H1 (cell line): Measurements from ENCODE around the gene KRT9. TPM values are rescaled to one million over a fixed set of nuclear protein-coding genes. Genes with fewer than 3 reads are reported as not detected.
A peak's percentile ranks its signal among the peaks of the same experiment; 100 is the strongest.

Experiments used
- BACH1 ChIP-seq: IDR thresholded peaks from 2 replicates; pipeline ENCODE4 v1.6.1; 2012; ENCODE audit warnings: low read length, improper control_type of control experiment
- BRCA1 ChIP-seq: IDR thresholded peaks from 2 replicates; pipeline ENCODE4 v1.6.1; 2012; ENCODE audit warnings: low read depth, low read length, improper control_type of control experiment
- CEBPB ChIP-seq: IDR thresholded peaks from 2 replicates; pipeline ENCODE4 v1.6.1; 2012; ENCODE audit warnings: low read depth, low read length
- CHD2 ChIP-seq: IDR thresholded peaks from 2 replicates; pipeline ENCODE4 v1.6.1; 2012; ENCODE audit warnings: low read length, improper control_type of control experiment
- E2F6 ChIP-seq: IDR thresholded peaks from 2 replicates; pipeline ENCODE4 v1.6.1; 2012; ENCODE audit warnings: inconsistent platforms
- EGR1 ChIP-seq: IDR thresholded peaks from 2 replicates; pipeline ENCODE4 v1.6.1; 2011; ENCODE audit warnings: low read depth, low read length, borderline replicate concordance
- GTF2F1 ChIP-seq: IDR thresholded peaks from 2 replicates; pipeline ENCODE4 v1.6.1; 2012; ENCODE audit warnings: low read depth, low read length, improper control_type of control experiment, borderline replicate concordance
- HDAC6 ChIP-seq: IDR thresholded peaks from one replicate; pipeline ENCODE4 v1.7.1; 2012; ENCODE audit warnings: low read depth, mild to moderate bottlenecking, inconsistent platforms, low read length, moderate library complexity
- JUND ChIP-seq: IDR thresholded peaks from 2 replicates; pipeline ENCODE4 v1.6.1; 2011; ENCODE audit warnings: mild to moderate bottlenecking, improper control_type of control experiment, low read length
- KDM5A ChIP-seq: fragments of 200-600 bp; IDR thresholded peaks from 2 replicates; pipeline ENCODE4 v1.7.1; 2012; ENCODE audit warnings: mild to moderate bottlenecking, low read length, inconsistent platforms, mixed read lengths
- MAX ChIP-seq: IDR thresholded peaks from 2 replicates; pipeline ENCODE4 v1.6.1; 2012; ENCODE audit warnings: inconsistent platforms
- NANOG ChIP-seq: IDR thresholded peaks from 2 replicates; pipeline ENCODE4 v1.6.1; 2011; ENCODE audit warnings: low read length, low read depth, mild to moderate bottlenecking, inconsistent platforms; ENCODE audit not compliant: insufficient read depth, poor library complexity, severe bottlenecking
- NRF1 ChIP-seq: IDR thresholded peaks from 2 replicates; pipeline ENCODE4 v1.6.1; 2011; ENCODE audit warnings: mild to moderate bottlenecking, low read depth, low read length, improper control_type of control experiment
- POLR2A ChIP-seq, 2 experiments: IDR thresholded peaks; 1 replicate in 1 of 2; 2 replicates in 1 of 2; pipeline ENCODE4 v1.6.1; 2011; ENCODE audit warnings: low read depth in 2 of 2, low read length in 2 of 2, mild to moderate bottlenecking in 2 of 2; ENCODE audit errors: control extremely low read depth in 1 of 2
- RAD21 ChIP-seq, 2 experiments: IDR thresholded peaks in 1 of 2; conservative IDR thresholded peaks in 1 of 2; 2 replicates each; pipeline ENCODE4 v1.6.1; 2011; ENCODE audit warnings: low read depth in 2 of 2, low read length in 2 of 2, improper control_type of control experiment in 1 of 2, inconsistent platforms in 1 of 2, mild to moderate bottlenecking in 1 of 2, moderate library complexity in 1 of 2
- SP4 ChIP-seq: IDR thresholded peaks from 2 replicates; pipeline ENCODE4 v1.6.1; 2012; ENCODE audit warnings: low read length, inconsistent platforms
- SUZ12 ChIP-seq: fragments of 200-600 bp; sonication (generic); IDR thresholded peaks from 2 replicates; pipeline ENCODE4 v1.6.1; 2012; ENCODE audit warnings: mild to moderate bottlenecking, inconsistent platforms, low read length, moderate library complexity, mixed read lengths
- TAF1 ChIP-seq: IDR thresholded peaks from 2 replicates; pipeline ENCODE4 v1.6.1; 2011; ENCODE audit warnings: mild to moderate bottlenecking, low read depth, low read length
- TAF7 ChIP-seq: optimal IDR thresholded peaks from 2 replicates; pipeline ENCODE3; 2011; ENCODE audit warnings: low read depth, mild to moderate bottlenecking, inconsistent platforms, low read length, moderate library complexity, borderline replicate concordance
- polyA plus RNA-seq, 7 experiments: library from polyadenylated mRNA; depleted of rRNA in 3 of 7; stranded (reverse) in 5 of 7; unstranded in 2 of 7; fragments of >200 nt in 5 of 7; fragments of 200-250 nt in 2 of 7; gene quantifications; 1 replicate in 5 of 7; 2 replicates in 1 of 7; 4 replicates in 1 of 7; pipeline versions ENCODE4 v1.2.1 to v1.2.3, GENCODE V29; 2011 to 2013; ENCODE audit warnings: missing spikeins in 2 of 7, mixed read lengths in 2 of 7
- total RNA-seq: library from RNA; stranded (reverse); fragmentation: NEBNext Ultra II Directional; extraction: Animal tissue kit (Norgen Biotek cat#: 25700); gene quantifications from 2 replicates; pipeline ENCODE4 v1.2.1, GENCODE V29; 2021

The KRT9 gene
- total and polyA plus RNA-seq, 2 of the 8 experiments (the other 6 are each of a cell fraction or from before 2014, with no cell fraction given), result not detected

GRCh38 chr17:41527063-41528023 lies 44.5 kb downstream of the KRT9 start (continued):
- peak; percentile 23 for TF ChIP-seq TAF7
- peak in 1 of 2 experiments; percentile 9; a peak in 2 of 4 replicates for TF ChIP-seq RAD21 (IDR thresholded peaks at IDR 0.05 in 1 of 2, conservative IDR thresholded peaks at IDR 0.05 in 1 of 2; ENCODE audit: low read depth in 2 of 2, low read length in 2 of 2)
- no peak for TF ChIP-seq SUZ12
- no peak for TF ChIP-seq BRCA1
- 0 out of 2 replicates have a peak, but pooled peaks have one; percentile 5 for TF ChIP-seq SP4
- TF ChIP-seq JUND, result no peak
- TF ChIP-seq EGR1, result 0 out of 2 replicates have a peak, but pooled peaks have one; percentile 10
- no peak for TF ChIP-seq KDM5A
- no peak for TF ChIP-seq BACH1
- TF ChIP-seq NANOG, result no peak
- TF ChIP-seq MAX, result 0 out of 2 replicates have a peak, but pooled peaks have one; percentile 14
- TF ChIP-seq E2F6, result no peak
- TF ChIP-seq POLR2A (IDR thresholded peaks at IDR 0.05; ENCODE audit: control extremely low read depth in 1 of 2, low read depth in 2 of 2, low read length in 2 of 2), result peak in 1 of 2 experiments; percentile 82; a peak in 2 of 3 replicates
- TF ChIP-seq TAF1, result no peak
- TF ChIP-seq CEBPB, result no peak
- no peak for TF ChIP-seq CHD2
- no peak for TF ChIP-seq HDAC6
- no peak for TF ChIP-seq GTF2F1
- no peak for TF ChIP-seq NRF1
